GM12878 (cell line): ENCODE data around the gene CXCL14. TPM values are rescaled to one million over a fixed set of nuclear protein-coding genes. Genes with fewer than 3 reads are reported as not detected.

ENCODE experiments used
- ATAC-seq: fragments of 200-7000 bp; cut with Tn5 transposase; 3 replicates; pipeline ENCODE4 v1.9.1; 2020; ENCODE audit warnings: mild to moderate bottlenecking, moderate library complexity
- BruUV-seq: library from RNA; stranded (reverse); fragments of 400-500 nt; replicated peaks from 2 replicates; lab custom pipeline; 2021; lab: Mats Ljungman, UMichigan
- CTCF ChIA-PET: fragments of 300-600 bp; sonication (Branson Sonifier 250); formaldehyde crosslinking; extraction: SDS; loops from one replicate; lab custom pipeline; 2021; ENCODE audit warnings: inconsistent platforms; lab: Yijun Ruan, JAX
- POLR2A ChIA-PET: fragments of 350-600 bp; formaldehyde crosslinking; extraction: SDS; loops from one replicate; lab custom pipeline; 2021; ENCODE audit warnings: inconsistent platforms; lab: Charles Lee
- RAD21 ChIA-PET: fragments of 300-600 bp; sonication (Branson Sonifier 250); formaldehyde crosslinking; loops from one replicate; lab custom pipeline; 2023; ENCODE audit warnings: antibody characterized with exemption; ENCODE audit not compliant: unreplicated experiment; lab: Charles Lee
- SMC1A ChIA-PET: fragments of 300-600 bp; sonication (Branson Sonifier 250); formaldehyde crosslinking; loops from one replicate; lab custom pipeline; 2023; ENCODE audit not compliant: unreplicated experiment, uncharacterized antibody; lab: Charles Lee
- DNase-seq: peaks from one replicate; pipeline ENCODE4 v3.0.0-alpha.2; 2011; ENCODE audit warnings: low read depth, low spot score
- FAIRE-seq: peaks from 3 replicates; lab custom pipeline; 2011; peaks lifted over from hg19 to GRCh38; lab: Jason Lieb, UNC
- H2AFZ ChIP-seq: 2 replicates; pipeline ENCODE4 v1.6.0; 2011; ENCODE audit warnings: low read depth, low read length, control low read depth; ENCODE audit not compliant: control insufficient read depth
- H3K27ac ChIP-seq: 2 replicates; pipeline ENCODE4 v1.5.1; 2011; ENCODE audit warnings: control low read depth; ENCODE audit not compliant: control insufficient read depth, insufficient read depth
- H3K27me3 ChIP-seq, 2 experiments: replicated peaks in 1 of 2; 2 replicates each; pipeline versions ENCODE4 v1.6.0 to v1.6.1; 2011; ENCODE audit warnings: low read length in 1 of 2; ENCODE audit not compliant: control insufficient read depth in 2 of 2, insufficient read depth in 2 of 2
- H3K36me3 ChIP-seq, 2 experiments: 2 replicates each; pipeline ENCODE4 v1.5.1; 2011; ENCODE audit warnings: low read length in 1 of 2; ENCODE audit not compliant: control insufficient read depth in 2 of 2, insufficient read depth in 2 of 2
- H3K4me1 ChIP-seq: 2 replicates; pipeline ENCODE4 v1.6.1; 2011; ENCODE audit warnings: mild to moderate bottlenecking, low read length, moderate library complexity, mixed read lengths; ENCODE audit not compliant: control insufficient read depth, insufficient read depth
- H3K4me2 ChIP-seq: 2 replicates; pipeline ENCODE4 v1.6.0; 2011; ENCODE audit warnings: control low read depth; ENCODE audit not compliant: control insufficient read depth, insufficient read depth
- H3K4me3 ChIP-seq: fragments of 200-600 bp; sonication (generic); 2 replicates; pipeline ENCODE4 v1.5.1; 2016
- H3K79me2 ChIP-seq: 2 replicates; pipeline ENCODE4 v1.6.0; 2011; ENCODE audit warnings: low read length; ENCODE audit not compliant: control insufficient read depth, insufficient read depth
- H3K9ac ChIP-seq: 2 replicates; pipeline ENCODE4 v1.8.0; 2011; ENCODE audit warnings: low read length, control low read depth, mixed read lengths; ENCODE audit not compliant: control insufficient read depth, insufficient read depth
- H3K9me3 ChIP-seq: replicated peaks from 3 replicates; pipeline ENCODE4 v1.5.1; 2011; ENCODE audit warnings: mild to moderate bottlenecking, low read length; ENCODE audit not compliant: control insufficient read depth, insufficient read depth
- H4K20me1 ChIP-seq: 2 replicates; pipeline ENCODE4 v1.6.0; 2011; ENCODE audit not compliant: control insufficient read depth, insufficient read depth
- GABPA ChIP-seq: IDR thresholded peaks from 2 replicates; pipeline ENCODE4 v1.6.1; 2014; ENCODE audit warnings: antibody characterized with exemption, low read depth, mild to moderate bottlenecking, inconsistent platforms
- WGBS: methylation state at CpG from one replicate; pipeline ENCODE4 v1.1.6; 2016; ENCODE audit warnings: low lambda C conversion rate; ENCODE audit not compliant: insufficient replicate concordance, insufficient coverage; ENCODE audit errors: missing lambda C conversion rate; 5-methylcytosine and 5-hydroxymethylcytosine counted together
- in situ Hi-C: fragments of 300-500 bp; cut with MboI; formaldehyde crosslinking; loops from 9 replicates; pipeline ENCODE4 v1.14.3; 2018; ENCODE audit warnings: mixed read lengths
- intact Hi-C: fragments of 100-400 bp; cut with micrococcal nuclease; formaldehyde crosslinking; loops from one replicate; pipeline ENCODE4 v1.14.2; 2022; ENCODE audit not compliant: unreplicated experiment
- polyA plus RNA-seq, 11 experiments: library from polyadenylated mRNA; depleted of rRNA in 4 of 11; unstranded in 6 of 11; stranded (reverse) in 5 of 11; fragments of >200 nt; fragmentation: Nextera tagmentation in 4 of 11; fragmentation: Illumina TruSeq in 1 of 11; extraction: Ambion mirVana in 4 of 11; extraction: Trizol in 1 of 11; gene quantifications; 1 replicate in 1 of 11; 2 replicates in 10 of 11; pipeline versions ENCODE4 v1.2.1 to v1.2.3, GENCODE V29; 2011 to 2016; ENCODE audit warnings: inconsistent platforms in 2 of 11, missing spikeins in 2 of 11, low read depth in 1 of 11
- total RNA-seq, 4 experiments: library from RNA; depleted of rRNA in 3 of 4; stranded (reverse); fragments of >200 nt in 3 of 4; fragmentation: Illumina TruSeq in 1 of 4; extraction: Trizol in 1 of 4; gene quantifications; 2 replicates each; pipeline versions ENCODE4 v1.2.1 to v1.2.3, GENCODE V29; 2013 to 2021

CXCL14 gene
- total and polyA plus RNA-seq, 10 of the 15 experiments (the other 5 are each of a cell fraction or from before 2014, with no cell fraction given): 0.05 TPM; not detected in 9

- BruUV-seq: no TSS peak
- ChIA-PET CTCF (interaction anchor here (0.9 to 1.7 kb wide), 3 partner anchors 38 to 48 kb away, joined by 3 to 4 read pairs (median 3); no protein-coding TSS in a partner anchor), SMC1A (no interaction called here), POLR2A (no interaction called here), RAD21 (no interaction called here)
- in situ Hi-C loops (no loop called here), intact Hi-C loops (no loop called here)
- Histone ChIP-seq H3K9me3 (no peaks in the 10 kb centered on the region), H3K36me3 (no peaks in the 10 kb centered on the region), H3K27me3 (no peaks in the 10 kb centered on the region), H3K79me2 (no peaks in the 10 kb centered on the region), H3K4me3 (no peak overlapping the region), H4K20me1 (no peaks in the 10 kb centered on the region), H3K9ac (no peak overlapping the region), H3K4me2 (no peak overlapping the region), H2AFZ (no peak overlapping the region), H3K27ac (no peak overlapping the region), H3K4me1 (no peaks in the 10 kb centered on the region)
- ATAC-seq (no peak), FAIRE-seq (no peak), DNase-seq (no peak)
- TF ChIP-seq GABPA: no peak
- WGBS: 36% methylated on average over 4 of the region's 4 CpGs
These were observed 30.1 kb upstream of the CXCL14 start for GRCh38 chr5:135608761-135609443.

GRCh38 chr5:135608361-135608760 is 29.6 kb upstream of the CXCL14 start:
- intact Hi-C loops (no loop called here), in situ Hi-C loops (no loop called here)
- Histone ChIP-seq H3K27ac (no peak overlapping the region), H3K9ac (no peak overlapping the region), H3K4me3 (no peak overlapping the region), H3K9me3 (no peaks in the 10 kb centered on the region), H3K79me2 (no peaks in the 10 kb centered on the region), H3K36me3 (no peaks in the 10 kb centered on the region), H3K4me1 (no peaks in the 10 kb centered on the region), H2AFZ (no peak overlapping the region), H3K4me2 (no peak overlapping the region), H3K27me3 (no peaks in the 10 kb centered on the region), H4K20me1 (no peaks in the 10 kb centered on the region)
- no peak for DNase-seq
- ChIA-PET CTCF (interaction anchor here (1.7 kb wide), 1 partner anchor 42 kb away, joined by 4 read pairs; no protein-coding TSS in a partner anchor), POLR2A (no interaction called here), SMC1A (no interaction called here), RAD21 (no interaction called here)
- BruUV-seq: no TSS peak
- 0% methylated on average over 4 of the region's 4 CpGs for WGBS
- no peak for TF ChIP-seq GABPA
- ATAC-seq: no peak
- FAIRE-seq: no peak
